Adrenal gland (tissue), 5 donors: ENCODE data around the gene TMEM33.

ENCODE experiments used
- CTCF ChIP-seq, 6 experiments: fragments of 450-650 bp in 4 of 6; fragments of 200-600 bp in 2 of 6; sonication (generic) in 1 of 6; IDR thresholded peaks; 1 replicate in 5 of 6; 2 replicates in 1 of 6; pipeline versions ENCODE4 v1.5.1 to v1.8.0; 2016 to 2021; ENCODE audit warnings: antibody characterized with exemption in 6 of 6, mild to moderate bottlenecking in 2 of 6, moderate library complexity in 1 of 6
- POLR2A ChIP-seq, 2 donors: fragments of 450-650 bp; IDR thresholded peaks; one replicate each; pipeline ENCODE4 v1.6.1; 2017; ENCODE audit warnings: antibody characterized with exemption in 2 of 2, mild to moderate bottlenecking in 2 of 2, moderate library complexity in 1 of 2
- donor health status: DM: no; HTN: no; CAD: no.

- TF ChIP-seq POLR2A (IDR thresholded peaks at IDR 0.05) (no peak), CTCF (IDR thresholded peaks at IDR 0.05) (no peak)
These were observed 56.9 kb downstream of the TMEM33 start for GRCh38 chr4:41991916-41992767.
